Gastrocnemius medialis (tissue), 4 donors: ENCODE data around the gene MYLK.

Source experiments
- CTCF ChIP-seq, 5 experiments: fragments of 450-650 bp in 3 of 5; fragments of 200-600 bp in 2 of 5; sonication (generic) in 2 of 5; IDR thresholded peaks in 4 of 5; conservative IDR thresholded peaks in 1 of 5; 1 replicate in 4 of 5; 2 replicates in 1 of 5; pipeline ENCODE4 v1.5.1; 2016 to 2019; ENCODE audit warnings: antibody characterized with exemption in 5 of 5, mild to moderate bottlenecking in 3 of 5, moderate library complexity in 3 of 5
- POLR2A ChIP-seq, 2 donors: fragments of 450-650 bp; IDR thresholded peaks; one replicate each; pipeline ENCODE4 v1.6.1; 2017; ENCODE audit warnings: antibody characterized with exemption in 2 of 2, mild to moderate bottlenecking in 2 of 2, moderate library complexity in 2 of 2

GRCh38 chr3:123815981-123816380 is 68.2 kb downstream of the MYLK start:
- TF ChIP-seq CTCF (IDR thresholded peaks at IDR 0.05 in 4 of 5, conservative IDR thresholded peaks at IDR 0.05 in 1 of 5) (no peak), POLR2A (IDR thresholded peaks at IDR 0.05) (no peak)
